Breast epithelium (tissue), 4 donors: Measurements from ENCODE around the gene ISCA2. TPM values are rescaled to one million over a fixed set of nuclear protein-coding genes. Genes with fewer than 3 reads are reported as not detected.

Source experiments
- DNase-seq, 2 donors: peaks; one replicate each; pipeline ENCODE4 v3.0.0-alpha.2; 2019; ENCODE audit warnings: low spot score in 2 of 2
- H3K27ac ChIP-seq, 2 donors: fragments of 200-600 bp; sonication (generic) in 1 of 2; one replicate each; pipeline ENCODE4 v1.5.1; 2016 to 2019; ENCODE audit warnings: mild to moderate bottlenecking in 1 of 2
- H3K27me3 ChIP-seq, 2 donors: fragments of 200-600 bp; sonication (generic) in 1 of 2; one replicate each; pipeline versions ENCODE4 v1.5.1 to v1.6.0; 2017 to 2019; ENCODE audit warnings: control low read depth in 1 of 2, mild to moderate bottlenecking in 1 of 2
- H3K36me3 ChIP-seq: fragments of 200-600 bp; one replicate; pipeline ENCODE4 v1.5.1; 2019
- H3K4me1 ChIP-seq, 2 donors: fragments of 200-600 bp; sonication (generic); one replicate each; pipeline ENCODE4 v1.5.1; 2016 to 2019; ENCODE audit warnings: control low read depth in 1 of 2
- H3K4me3 ChIP-seq, 3 donors: fragments of 200-600 bp; sonication (generic); 1 replicate in 2 of 3; 2 replicates in 1 of 3; pipeline ENCODE4 v1.5.1; 2016 to 2019; ENCODE audit warnings: mild to moderate bottlenecking in 3 of 3, moderate library complexity in 2 of 3
- H3K9me3 ChIP-seq, 2 donors: fragments of 200-600 bp; sonication (generic) in 1 of 2; one replicate each; pipeline ENCODE4 v1.5.1; 2016 to 2019; ENCODE audit warnings: control low read depth in 1 of 2
- CTCF ChIP-seq, 3 donors: fragments of 450-650 bp; IDR thresholded peaks; one replicate each; pipeline ENCODE4 v1.5.1; 2016 to 2017; ENCODE audit warnings: antibody characterized with exemption in 3 of 3, mild to moderate bottlenecking in 3 of 3, moderate library complexity in 3 of 3
- POLR2A ChIP-seq: fragments of 450-650 bp; IDR thresholded peaks from one replicate; pipeline ENCODE4 v1.6.1; 2016; ENCODE audit warnings: antibody characterized with exemption, mild to moderate bottlenecking, moderate library complexity
- POLR2AphosphoS5 ChIP-seq, 3 donors: sonication (generic); formaldehyde crosslinking; IDR thresholded peaks; one replicate each; pipeline ENCODE4 v1.6.1; 2017; ENCODE audit warnings: antibody characterized with exemption in 3 of 3
- intact Hi-C: fragments of 100-400 bp; cut with DNase I; formaldehyde crosslinking; loops from one replicate; pipeline ENCODE4 v1.15.1; 2023; ENCODE audit warnings: low total_unique reads
- total RNA-seq, 3 donors: library from RNA; depleted of rRNA; stranded (reverse); fragments of >200 nt; gene quantifications; one replicate each; pipeline ENCODE4 v1.1.0, GENCODE V29; 2016

Gene ISCA2
- total RNA-seq, 3 donors from 2014 or later: 17.3 to 31.8 (median 21.3) TPM

GRCh38 chr14:74465335-74465734, 28.2 kb upstream of the ISCA2 start:
- Histone ChIP-seq H3K4me3 (no peak overlapping the region), H3K9me3 (no peaks in the 10 kb centered on the region), H3K27me3 (no peaks in the 10 kb centered on the region), H3K27ac (no peak overlapping the region), H3K4me1 (no peaks in the 10 kb centered on the region), H3K36me3 (no peaks in the 10 kb centered on the region)
- DNase-seq: no peak
- TF ChIP-seq CTCF (IDR thresholded peaks at IDR 0.05) (no peak), POLR2A (no peak), POLR2AphosphoS5 (IDR thresholded peaks at IDR 0.05) (no peak)
- intact Hi-C loops: no loop called here

DNA sequence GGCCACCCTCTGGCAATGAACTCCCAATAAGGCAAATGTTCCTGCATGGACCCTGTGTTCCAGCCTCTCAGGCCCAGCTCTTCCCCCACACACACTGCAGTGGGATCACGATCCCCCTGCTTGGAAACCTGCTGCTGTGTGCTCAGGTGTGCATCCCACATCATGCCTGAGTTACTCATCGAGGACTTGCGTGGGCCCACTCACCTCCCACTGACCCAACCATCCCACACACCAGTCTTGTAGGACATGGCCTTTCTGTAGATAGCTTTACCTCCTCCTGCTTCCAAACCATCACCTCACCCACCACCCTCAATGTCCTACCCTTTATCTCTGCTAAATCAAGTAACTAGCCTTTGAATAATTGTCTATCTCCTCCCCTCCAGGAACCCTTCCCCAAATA, 25.1 kb upstream of the ISCA2 start:
- no peak for DNase-seq
- peak overlapping the region; percentile 59 to 68 for H3K27ac ChIP-seq
- intact Hi-C loops: no loop called here
- H3K4me1 ChIP-seq: no peaks in the 10 kb centered on the region
- H3K9me3 ChIP-seq: no peaks in the 10 kb centered on the region
- no peaks in the 10 kb centered on the region for H3K36me3 ChIP-seq
- H3K4me3 ChIP-seq: no peak overlapping the region
- TF ChIP-seq POLR2A: no peak
- no peak for TF ChIP-seq POLR2AphosphoS5 (IDR thresholded peaks at IDR 0.05)
- no peak for TF ChIP-seq CTCF (IDR thresholded peaks at IDR 0.05)
- H3K27me3 ChIP-seq: no peaks in the 10 kb centered on the region

- TF ChIP-seq POLR2A (no peak), POLR2AphosphoS5 (IDR thresholded peaks at IDR 0.05) (no peak), CTCF (IDR thresholded peaks at IDR 0.05) (no peak)
- H3K27ac ChIP-seq: peak overlapping the region; percentile 8 to 68
- peak overlapping the region in 1 of 3 donors; percentile 10 for H3K4me3 ChIP-seq
- no peaks in the 10 kb centered on the region for H3K4me1 ChIP-seq
- no peaks in the 10 kb centered on the region for H3K27me3 ChIP-seq
- H3K36me3 ChIP-seq: no peaks in the 10 kb centered on the region
- DNase-seq: peak in 1 of 2 donors; percentile 58
- H3K9me3 ChIP-seq: no peaks in the 10 kb centered on the region
- intact Hi-C loops: no loop called here
Observed at GRCh38 chr14:74469548-74470518, 23.7 kb upstream of the ISCA2 start.

GRCh38 chr14:74472601-74473000, 21.0 kb upstream of the ISCA2 start:
- Histone ChIP-seq H3K4me3 (no peak overlapping the region), H3K36me3 (no peaks in the 10 kb centered on the region), H3K27me3 (no peaks in the 10 kb centered on the region), H3K9me3 (no peaks in the 10 kb centered on the region), H3K4me1 (no peaks in the 10 kb centered on the region), H3K27ac (no peak overlapping the region)
- no peak for DNase-seq
- TF ChIP-seq POLR2AphosphoS5 (IDR thresholded peaks at IDR 0.05) (no peak), CTCF (IDR thresholded peaks at IDR 0.05) (no peak)
- intact Hi-C loops: no loop called here

DNA sequence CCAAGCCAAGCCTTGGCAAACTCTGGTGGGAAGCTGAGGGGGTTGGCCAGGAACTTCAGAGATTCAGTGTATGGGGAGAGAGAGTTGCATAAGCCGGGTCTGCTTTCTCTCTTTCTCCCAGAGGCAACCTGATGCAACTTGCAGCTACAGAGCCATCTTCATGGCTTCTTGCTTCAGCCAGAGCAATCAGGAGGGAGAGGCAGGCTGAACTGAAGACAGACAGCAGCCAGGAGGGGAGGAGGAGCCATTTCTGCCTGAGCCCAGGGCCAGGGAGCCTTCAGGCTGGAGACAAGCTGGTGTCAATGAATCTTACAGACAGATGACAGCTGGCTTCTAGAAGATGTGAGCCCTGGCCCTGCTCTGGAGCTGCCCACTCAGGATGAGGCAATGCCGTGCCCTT, 19.2 kb upstream of the ISCA2 start:
- H3K27ac ChIP-seq: no peak overlapping the region
- no peaks in the 10 kb centered on the region for H3K9me3 ChIP-seq
- H3K27me3 ChIP-seq: no peaks in the 10 kb centered on the region
- intact Hi-C loops: no loop called here
- H3K4me1 ChIP-seq: no peaks in the 10 kb centered on the region
- DNase-seq: no peak
- no peak overlapping the region for H3K4me3 ChIP-seq
- TF ChIP-seq POLR2A (no peak), POLR2AphosphoS5 (IDR thresholded peaks at IDR 0.05) (no peak), CTCF (IDR thresholded peaks at IDR 0.05) (no peak)
- peaks cover 2% of the 10 kb centered on the region for H3K36me3 ChIP-seq
